HepG2 (cell line): ENCODE measurements around the gene DUS1L. TPM values are rescaled to one million over a fixed set of nuclear protein-coding genes. Genes with fewer than 3 reads are reported as not detected.

Experiments used
- AFF4 ChIP-seq: sonication (generic); formaldehyde crosslinking; IDR thresholded peaks from 2 replicates; pipeline ENCODE4 v1.4.0; 2020; ENCODE audit warnings: missing genetic modification reagents
- ATF7 ChIP-seq, 2 experiments: fragments of 450-650 bp in 1 of 2; sonication (generic) in 1 of 2; formaldehyde crosslinking in 1 of 2; IDR thresholded peaks; 2 replicates each; pipeline versions ENCODE4 v1.4.0 to v1.6.1; 2016 to 2020; ENCODE audit warnings: antibody characterized with exemption in 1 of 2, mild to moderate bottlenecking in 1 of 2, missing genetic modification reagents in 1 of 2
- EP300 ChIP-seq, 3 experiments: sonication (generic) in 1 of 3; formaldehyde crosslinking in 1 of 3; IDR thresholded peaks; 2 replicates each; pipeline versions ENCODE4 v1.5.1 to v1.6.1; 2011 to 2020; ENCODE audit warnings: low read depth in 2 of 3, low read length in 2 of 3, borderline replicate concordance in 1 of 3, improper control_type of control experiment in 1 of 3, mild to moderate bottlenecking in 1 of 3, missing genetic modification reagents in 1 of 3, moderate library complexity in 1 of 3
- GMEB1 ChIP-seq: sonication (generic); formaldehyde crosslinking; IDR thresholded peaks from 2 replicates; pipeline ENCODE4 v1.5.1; 2020; ENCODE audit warnings: missing genetic modification reagents, mild to moderate bottlenecking, borderline replicate concordance
- GMEB2 ChIP-seq: IDR thresholded peaks from 2 replicates; pipeline ENCODE4 v1.6.1; 2016; ENCODE audit warnings: missing biosample characterization, missing genetic modification reagents, low read depth
- GTF3A ChIP-seq: sonication (generic); formaldehyde crosslinking; conservative IDR thresholded peaks from 2 replicates; pipeline ENCODE4 v1.4.0; 2020; ENCODE audit warnings: mild to moderate bottlenecking, missing genetic modification reagents
- HOMEZ ChIP-seq: IDR thresholded peaks from 2 replicates; pipeline ENCODE4 v1.6.1; 2016; ENCODE audit warnings: low read depth
- HOXD1 ChIP-seq: sonication (generic); formaldehyde crosslinking; IDR thresholded peaks from 2 replicates; pipeline ENCODE4 v1.5.0; 2020; ENCODE audit warnings: missing genetic modification reagents
- ISL2 ChIP-seq: sonication (generic); formaldehyde crosslinking; IDR thresholded peaks from 2 replicates; pipeline ENCODE4 v1.5.0; 2020; ENCODE audit warnings: missing genetic modification reagents
- PAX8 ChIP-seq: sonication (generic); formaldehyde crosslinking; IDR thresholded peaks from 2 replicates; pipeline ENCODE4 v1.8.0; 2022; ENCODE audit warnings: mild to moderate bottlenecking, missing genetic modification reagents, borderline replicate concordance
- RFXAP ChIP-seq: sonication (generic); formaldehyde crosslinking; IDR thresholded peaks from 2 replicates; pipeline ENCODE4 v1.4.0; 2020; ENCODE audit warnings: missing genetic modification reagents, borderline replicate concordance
- SUZ12 ChIP-seq: fragments of 150-350 bp; IDR thresholded peaks from 2 replicates; pipeline ENCODE4 v1.6.1; 2014; ENCODE audit warnings: low read depth, low read length
- ZBTB46 ChIP-seq: sonication (generic); formaldehyde crosslinking; IDR thresholded peaks from 2 replicates; pipeline ENCODE4 v1.4.0; 2020; ENCODE audit warnings: mild to moderate bottlenecking, missing genetic modification reagents, borderline replicate concordance
- ZNF503 ChIP-seq: sonication (generic); formaldehyde crosslinking; IDR thresholded peaks from 2 replicates; pipeline ENCODE4 v1.4.0; 2020; ENCODE audit warnings: missing genetic modification reagents
- ZNF652 ChIP-seq: IDR thresholded peaks from 2 replicates; pipeline ENCODE4 v1.6.1; 2016; ENCODE audit warnings: low read depth, borderline replicate concordance
- polyA plus RNA-seq, 8 experiments: library from polyadenylated mRNA; depleted of rRNA in 3 of 8; stranded (reverse) in 7 of 8; unstranded in 1 of 8; fragments of >200 nt; fragmentation: Illumina TruSeq in 4 of 8; extraction: Trizol in 4 of 8; gene quantifications; 2 replicates each; pipeline versions ENCODE4 v1.2.1 to v1.2.3, GENCODE V29; 2011 to 2016; ENCODE audit warnings: low read depth in 4 of 8, missing spikeins in 1 of 8, mixed read lengths in 1 of 8; ENCODE audit not compliant: insufficient read depth in 1 of 8
- total RNA-seq, 5 experiments: library from RNA; depleted of rRNA; stranded (reverse); fragments of >200 nt; fragmentation: Illumina TruSeq; extraction: Trizol; gene quantifications; 2 replicates each; pipeline ENCODE4 v1.2.3, GENCODE V29; 2016; ENCODE audit warnings: low read depth in 1 of 5

The DUS1L gene
- total and polyA plus RNA-seq, 2 of the 13 experiments (the other 11 are each of a cell fraction or from before 2014, with no cell fraction given) = 81.0 to 109 TPM

GRCh38 chr17:82022310-82022980, 43.2 kb downstream of the DUS1L start, which contains the start of gene CENPX (continued):
- TF ChIP-seq ZNF503 (peak; percentile 54; the same call in 1 of the 2 replicates), HOMEZ (CRISPR knock-in tag) (no peak), ISL2 (CRISPR knock-in tag) (peak; percentile 70), RFXAP (peak; percentile 67), ATF7 (IDR thresholded peaks at IDR 0.05) (no peak), ATF7 (CRISPR knock-in tag; IDR thresholded peaks at IDR 0.05) (0 out of 2 replicates have a peak, but pooled peaks have one; percentile 68), HOXD1 (CRISPR knock-in tag) (peak; percentile 73), ZNF652 (CRISPR knock-in tag) (no peak), EP300 (IDR thresholded peaks at IDR 0.05; ENCODE audit: low read depth in 2 of 2, low read length in 2 of 2) (no peak), EP300 (CRISPR knock-in tag; IDR thresholded peaks at IDR 0.05; ENCODE audit: borderline replicate concordance) (no peak), GTF3A (CRISPR knock-in tag) (no peak), PAX8 (no peak), SUZ12 (no peak), AFF4 (CRISPR knock-in tag) (no peak), ZBTB46 (CRISPR knock-in tag) (0 out of 2 replicates have a peak, but pooled peaks have one; percentile 45), GMEB2 (CRISPR knock-in tag) (no peak), GMEB1 (no peak)
